H7 (cell line): ENCODE results near the gene ARRDC2. TPM values are rescaled to one million over a fixed set of nuclear protein-coding genes. Genes with fewer than 3 reads are reported as not detected.
"Not testable (repeated sequence)": the region's sequence is repeated elsewhere in the genome, so short reads cannot be mapped to it uniquely, and the experiment has no call there.

Experiments
- DNase-seq: peaks from one replicate; pipeline ENCODE4 v3.0.0; 2012
- H3K27me3 ChIP-seq: 2 replicates; pipeline ENCODE4 v1.6.0; 2011; ENCODE audit warnings: mild to moderate bottlenecking, low read length; ENCODE audit not compliant: control insufficient read depth, insufficient read depth
- H3K36me3 ChIP-seq: replicated peaks from 2 replicates; pipeline ENCODE4 v1.5.1; 2011; ENCODE audit warnings: low read length; ENCODE audit not compliant: control insufficient read depth, insufficient read depth
- H3K4me3 ChIP-seq: 2 replicates; pipeline ENCODE4 v1.5.1; 2011; ENCODE audit warnings: low read depth, mild to moderate bottlenecking, control low read depth, low read length, moderate library complexity; ENCODE audit not compliant: insufficient read depth
- total RNA-seq: library from RNA; depleted of rRNA; stranded (reverse); fragments of >200 nt; shearing (Covaris generic); gene quantifications from 2 replicates; pipeline ENCODE4 v1.2.3, GENCODE V29; 2014

Gene ARRDC2
- total RNA-seq, 1 experiment from 2014 or later, result 4.8 TPM

DNA sequence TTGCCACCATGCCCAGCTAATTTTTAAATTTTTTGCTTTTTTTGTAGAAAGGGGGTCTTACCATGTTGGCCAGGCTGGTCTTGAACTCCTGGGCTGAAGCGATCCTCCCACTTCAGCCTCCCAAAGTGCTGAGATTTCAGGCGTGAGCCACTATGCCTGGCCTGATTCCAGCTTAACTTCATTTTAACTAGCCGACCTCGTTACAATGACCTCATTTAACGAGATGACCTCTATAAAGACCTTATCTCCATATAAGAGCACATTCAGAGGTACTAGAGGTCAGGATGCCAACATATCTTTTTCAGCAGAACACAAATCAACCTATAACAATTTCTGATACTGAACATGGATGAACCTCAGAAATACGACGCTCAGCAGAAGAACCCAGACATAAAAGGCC is 30.5 kb upstream of the ARRDC2 start:
- no peak for DNase-seq
- Histone ChIP-seq H3K27me3 (no peaks in the 10 kb centered on the region), H3K36me3 (no peaks in the 10 kb centered on the region; the same call in 1 of the 2 replicates)

DNA sequence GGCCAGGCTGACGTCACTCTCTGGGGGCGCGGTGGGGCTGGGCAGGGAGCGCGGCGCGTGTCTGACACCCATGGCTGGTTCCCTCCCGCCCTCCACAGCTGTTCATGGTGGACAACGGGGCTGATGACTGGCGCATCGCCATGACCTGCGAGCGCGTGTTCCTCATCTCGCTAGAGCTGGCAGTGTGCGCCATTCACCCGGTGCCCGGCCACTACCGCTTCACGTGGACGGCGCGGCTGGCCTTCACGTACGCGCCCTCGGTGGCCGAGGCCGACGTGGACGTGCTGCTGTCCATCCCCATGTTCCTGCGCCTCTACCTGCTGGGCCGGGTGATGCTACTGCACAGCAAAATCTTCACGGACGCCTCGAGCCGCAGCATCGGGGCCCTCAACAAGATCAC is 26.4 kb upstream of the ARRDC2 start:
- peak; percentile 34 for DNase-seq
- no peaks in the 10 kb centered on the region for H3K36me3 ChIP-seq
- H3K27me3 ChIP-seq, result no peaks in the 10 kb centered on the region

More for the DNA sequence above, 30.5 kb upstream of the ARRDC2 start:
- no peak overlapping the region for H3K4me3 ChIP-seq

DNA sequence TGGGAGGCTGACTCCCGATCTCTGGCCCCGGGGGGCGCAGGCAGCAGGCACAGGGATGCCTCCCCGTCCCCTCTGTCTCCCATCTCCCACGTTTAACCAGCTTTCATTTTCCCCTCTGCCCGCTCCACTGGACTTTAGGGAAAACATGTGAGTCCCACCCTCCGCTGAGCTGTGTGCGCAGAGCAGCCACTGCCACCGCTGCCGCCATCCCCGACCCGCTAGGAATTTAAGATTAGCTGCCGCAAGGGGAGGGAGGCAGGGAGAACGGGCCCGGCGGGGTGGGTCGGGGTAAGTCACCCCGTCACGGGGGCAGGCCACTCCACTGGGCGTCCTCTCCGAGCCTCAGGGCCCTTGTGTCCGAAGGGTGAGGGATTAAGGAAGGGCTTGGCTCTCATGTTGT is 25.5 kb upstream of the ARRDC2 start:
- Histone ChIP-seq H3K4me3 (no peak overlapping the region), H3K27me3 (no peaks in the 10 kb centered on the region), H3K36me3 (no peaks in the 10 kb centered on the region)
- DNase-seq, result no peak

More for the DNA sequence above, 26.4 kb upstream of the ARRDC2 start:
- H3K4me3 ChIP-seq, result no peak overlapping the region

DNA sequence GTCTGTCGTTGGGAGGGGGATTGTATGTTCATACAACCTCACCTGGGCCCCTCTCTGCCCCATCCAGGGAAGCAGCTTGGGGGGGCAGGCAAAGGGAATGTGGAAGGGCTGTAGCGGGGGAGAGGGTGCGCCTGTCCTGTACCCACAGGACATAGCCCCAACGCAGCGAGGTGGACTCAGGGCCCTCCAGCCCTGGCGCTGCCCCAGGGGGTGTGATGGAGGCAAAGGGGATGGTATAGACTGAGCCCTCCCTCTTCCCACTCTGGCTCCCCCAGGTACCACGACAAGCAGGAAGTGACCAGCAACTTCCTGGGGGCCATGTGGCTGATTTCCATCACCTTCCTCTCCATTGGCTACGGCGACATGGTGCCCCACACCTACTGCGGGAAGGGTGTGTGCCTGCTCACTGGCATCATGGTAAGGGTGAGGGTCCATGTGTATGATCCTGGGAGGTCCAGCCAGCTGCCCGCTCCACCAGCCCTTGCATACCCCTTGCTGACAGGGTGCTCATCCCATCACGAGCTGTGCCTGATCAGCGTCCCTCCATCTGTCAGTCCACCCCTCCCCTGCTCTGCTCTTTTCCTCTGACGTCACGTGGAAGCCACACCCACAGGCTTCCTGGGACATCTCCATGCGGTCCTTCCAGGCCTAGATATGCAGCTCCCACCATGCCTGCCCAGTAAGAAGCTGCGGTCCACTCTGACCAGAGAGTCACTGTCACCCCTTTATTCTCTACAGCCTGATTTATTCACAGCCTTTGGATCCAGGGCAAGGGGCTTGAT is 22.7 kb upstream of the ARRDC2 start:
- DNase-seq, result peak; percentile 65
- Histone ChIP-seq H3K4me3 (no peak overlapping the region), H3K36me3 (no peaks in the 10 kb centered on the region), H3K27me3 (no peaks in the 10 kb centered on the region)

DNA sequence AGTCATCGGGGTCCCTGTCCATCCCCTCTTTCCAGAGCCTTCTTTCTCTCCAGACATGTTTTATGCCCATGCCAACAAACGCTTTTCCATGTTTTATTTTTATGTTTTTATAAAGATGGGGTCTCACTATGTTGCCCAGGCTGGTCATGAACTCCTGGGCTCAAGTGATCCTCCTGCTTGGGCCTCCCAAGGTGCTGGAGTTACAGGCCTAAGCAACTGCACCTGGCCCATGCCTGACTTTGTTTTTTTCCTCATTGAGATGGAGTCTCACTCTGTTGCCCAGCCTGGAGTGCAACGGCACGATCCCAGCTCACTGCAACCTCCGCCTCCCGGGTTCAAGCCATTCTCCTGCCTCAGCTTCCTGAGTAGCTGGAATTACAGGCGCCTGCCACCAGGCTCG is 21.4 kb upstream of the ARRDC2 start:
- not testable (repeated sequence) for H3K27me3 ChIP-seq, DNase-seq, H3K4me3 ChIP-seq, H3K36me3 ChIP-seq

DNA sequence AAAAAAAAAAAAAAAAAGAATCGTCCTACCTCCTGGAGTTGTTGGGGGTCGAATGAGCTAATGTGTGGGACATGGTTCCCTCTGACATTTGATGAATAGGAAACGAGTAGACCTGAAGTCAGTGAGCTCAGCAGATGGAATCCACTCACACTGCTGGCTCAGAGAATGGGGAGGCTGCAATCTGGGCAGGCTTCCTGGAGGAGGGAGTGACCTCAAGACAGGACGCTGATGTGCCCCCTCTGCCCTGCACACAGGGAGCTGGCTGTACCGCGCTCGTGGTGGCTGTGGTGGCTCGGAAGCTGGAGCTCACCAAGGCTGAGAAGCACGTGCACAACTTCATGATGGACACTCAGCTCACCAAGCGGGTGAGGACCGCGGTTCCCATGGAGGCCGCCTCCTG is 19.8 kb upstream of the ARRDC2 start:
- no peaks in the 10 kb centered on the region for H3K27me3 ChIP-seq
- H3K36me3 ChIP-seq, result no peaks in the 10 kb centered on the region
- peak; percentile 8 for DNase-seq
- H3K4me3 ChIP-seq, result no peak overlapping the region

DNA sequence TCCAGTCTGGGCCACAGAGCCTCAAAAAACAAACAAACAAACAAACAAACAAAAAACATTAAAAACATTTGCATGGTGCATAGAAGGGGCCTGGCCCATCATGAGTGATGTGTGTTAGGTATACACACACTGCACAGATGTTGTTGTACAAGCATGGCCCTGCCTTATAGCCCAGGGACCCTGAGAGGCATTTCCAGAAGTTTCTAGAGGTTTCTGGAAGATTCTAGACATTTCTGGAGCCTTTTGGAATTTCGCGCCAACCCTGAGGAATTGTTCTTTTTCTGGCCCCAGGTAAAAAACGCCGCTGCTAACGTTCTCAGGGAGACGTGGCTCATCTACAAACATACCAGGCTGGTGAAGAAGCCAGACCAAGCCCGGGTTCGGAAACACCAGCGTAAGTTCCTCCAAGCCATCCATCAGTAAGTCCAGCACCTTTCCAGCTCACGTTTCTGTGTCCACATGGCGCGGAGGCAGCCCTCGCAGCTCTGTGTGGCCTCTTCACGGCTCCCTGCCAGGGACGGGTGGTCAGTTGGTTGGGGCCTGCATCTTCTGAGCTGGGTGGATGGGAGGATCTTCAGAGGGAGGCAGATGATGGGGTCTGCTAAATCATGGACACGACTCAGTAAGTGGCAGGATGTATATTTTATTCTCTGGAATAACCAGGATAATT is 18.4 kb upstream of the ARRDC2 start:
- peak; percentile 14 for DNase-seq
- Histone ChIP-seq H3K27me3 (no peaks in the 10 kb centered on the region), H3K36me3 (no peaks in the 10 kb centered on the region), H3K4me3 (no peak overlapping the region)

DNA sequence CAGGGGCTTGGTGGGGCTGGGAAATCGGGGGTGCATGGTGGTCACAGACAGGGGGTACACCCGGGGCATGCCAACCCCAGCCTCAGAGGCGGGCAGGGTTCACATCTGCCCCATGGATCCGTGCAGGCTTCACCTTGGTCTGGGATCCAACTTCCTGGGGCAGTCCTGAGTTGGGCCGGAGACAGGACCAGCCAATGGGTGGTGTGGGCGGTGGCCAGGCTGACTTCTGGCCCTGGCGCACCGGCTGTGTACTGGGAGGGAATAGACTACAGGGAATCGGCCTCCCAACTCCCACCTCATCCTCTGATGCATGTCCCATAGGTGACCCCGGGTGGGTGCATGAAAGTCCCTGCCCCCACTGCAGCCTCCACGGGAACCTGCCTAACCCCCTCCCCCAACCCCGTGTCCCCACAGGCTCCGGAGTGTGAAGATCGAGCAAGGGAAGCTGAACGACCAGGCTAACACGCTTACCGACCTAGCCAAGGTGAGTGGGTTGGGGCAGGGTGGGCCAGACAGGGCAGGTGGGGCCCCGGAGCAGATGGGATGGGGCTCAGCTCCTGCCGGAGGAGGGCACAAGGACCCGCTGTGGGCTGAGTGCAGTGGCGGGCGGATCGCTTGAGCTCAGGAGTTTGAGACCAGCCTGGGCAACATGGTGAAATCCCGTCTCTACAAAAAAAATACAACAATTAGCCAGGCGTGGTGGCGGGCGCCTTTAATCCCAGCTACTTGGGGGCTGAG is 14.7 kb upstream of the ARRDC2 start:
- no peaks in the 10 kb centered on the region for H3K27me3 ChIP-seq
- no peak overlapping the region for H3K4me3 ChIP-seq
- DNase-seq, result peak; percentile 60
- no peaks in the 10 kb centered on the region for H3K36me3 ChIP-seq

DNA sequence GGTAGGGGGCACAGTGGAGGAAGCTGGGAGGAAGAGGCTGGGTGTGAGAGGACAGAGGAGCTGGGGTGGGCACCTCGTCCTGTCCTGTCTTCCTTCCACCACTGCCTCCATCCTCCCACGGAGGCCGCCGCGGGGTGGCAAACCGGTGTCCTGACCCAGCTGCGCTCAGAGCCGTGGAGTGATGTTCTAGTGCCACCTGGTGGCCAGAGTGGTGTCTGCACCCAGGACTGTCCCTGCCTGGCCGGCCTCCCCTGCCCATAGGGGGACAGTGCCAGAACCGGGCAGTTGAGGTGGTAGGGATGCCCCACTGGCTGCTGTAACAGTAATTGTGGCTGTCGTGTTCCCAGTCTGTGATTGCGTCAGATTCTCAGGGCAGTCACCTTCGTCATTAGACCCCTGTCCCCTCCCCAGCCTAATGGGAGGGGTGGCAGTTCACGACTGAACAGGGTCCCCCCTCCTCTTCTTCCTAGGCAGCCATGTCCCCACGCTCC is 11.1 kb upstream of the ARRDC2 start:
- DNase-seq, result peak; percentile 97
- Histone ChIP-seq H3K36me3 (no peaks in the 10 kb centered on the region), H3K27me3 (peaks cover 23% of the 10 kb centered on the region), H3K4me3 (no peak overlapping the region)

DNA sequence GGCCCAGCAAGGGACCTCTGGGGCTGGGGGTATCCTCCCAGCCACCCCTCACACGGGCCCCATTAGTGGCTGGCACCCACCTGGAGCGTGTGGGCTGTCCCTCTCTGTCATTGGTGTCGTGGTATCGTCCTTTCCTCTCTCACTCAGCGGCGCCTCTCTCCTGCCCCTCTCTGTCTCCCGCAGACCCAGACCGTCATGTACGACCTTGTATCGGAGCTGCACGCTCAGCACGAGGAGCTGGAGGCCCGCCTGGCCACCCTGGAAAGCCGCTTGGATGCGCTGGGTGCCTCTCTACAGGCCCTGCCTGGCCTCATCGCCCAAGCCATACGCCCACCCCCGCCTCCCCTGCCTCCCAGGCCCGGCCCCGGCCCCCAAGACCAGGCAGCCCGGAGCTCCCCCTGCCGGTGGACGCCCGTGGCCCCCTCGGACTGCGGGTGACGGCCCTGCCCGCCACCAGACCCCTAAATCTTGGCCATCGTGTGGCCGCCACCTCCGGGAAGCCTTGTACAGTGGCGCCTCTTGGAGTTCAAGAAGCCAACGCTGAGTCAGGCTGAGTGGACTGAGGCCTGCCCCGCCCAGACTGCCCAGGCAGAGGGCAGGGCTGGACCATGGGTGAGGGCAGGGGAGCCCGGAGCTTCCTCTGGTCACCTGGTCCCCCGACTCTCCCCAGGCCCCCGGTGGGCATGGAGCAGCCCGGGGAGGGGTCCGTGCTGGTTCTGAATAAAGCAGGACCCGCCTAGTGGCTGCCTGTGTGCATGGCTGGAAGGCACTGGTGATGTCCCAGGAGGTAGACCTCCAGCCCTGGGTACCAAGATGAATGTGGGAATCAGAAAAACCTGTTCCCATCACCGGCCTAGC is 9.8 kb upstream of the ARRDC2 start:
- no peaks in the 10 kb centered on the region for H3K36me3 ChIP-seq
- DNase-seq, result peak; percentile 78
- H3K27me3 ChIP-seq, result peaks cover 29% of the 10 kb centered on the region
- H3K4me3 ChIP-seq, result no peak overlapping the region

DNA sequence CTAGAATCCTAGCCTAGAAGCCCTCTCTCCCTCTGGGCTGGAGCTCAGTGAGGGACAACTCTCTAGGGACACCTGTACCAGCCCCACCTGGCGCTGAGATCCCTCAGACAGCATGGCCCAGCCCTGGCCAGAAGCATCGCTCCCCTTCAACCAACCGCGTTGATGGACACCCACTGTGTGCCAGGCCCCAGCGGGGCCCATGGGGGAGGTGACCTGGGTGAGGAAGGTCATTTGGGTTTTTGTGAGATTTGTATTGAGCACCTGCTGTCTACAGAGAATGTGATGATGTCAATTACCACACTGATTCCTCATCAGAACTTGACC is 9.2 kb upstream of the ARRDC2 start:
- H3K4me3 ChIP-seq, result no peak overlapping the region
- no peaks in the 10 kb centered on the region for H3K36me3 ChIP-seq
- H3K27me3 ChIP-seq, result peaks cover 29% of the 10 kb centered on the region
- DNase-seq, result peak; percentile 64

DNA sequence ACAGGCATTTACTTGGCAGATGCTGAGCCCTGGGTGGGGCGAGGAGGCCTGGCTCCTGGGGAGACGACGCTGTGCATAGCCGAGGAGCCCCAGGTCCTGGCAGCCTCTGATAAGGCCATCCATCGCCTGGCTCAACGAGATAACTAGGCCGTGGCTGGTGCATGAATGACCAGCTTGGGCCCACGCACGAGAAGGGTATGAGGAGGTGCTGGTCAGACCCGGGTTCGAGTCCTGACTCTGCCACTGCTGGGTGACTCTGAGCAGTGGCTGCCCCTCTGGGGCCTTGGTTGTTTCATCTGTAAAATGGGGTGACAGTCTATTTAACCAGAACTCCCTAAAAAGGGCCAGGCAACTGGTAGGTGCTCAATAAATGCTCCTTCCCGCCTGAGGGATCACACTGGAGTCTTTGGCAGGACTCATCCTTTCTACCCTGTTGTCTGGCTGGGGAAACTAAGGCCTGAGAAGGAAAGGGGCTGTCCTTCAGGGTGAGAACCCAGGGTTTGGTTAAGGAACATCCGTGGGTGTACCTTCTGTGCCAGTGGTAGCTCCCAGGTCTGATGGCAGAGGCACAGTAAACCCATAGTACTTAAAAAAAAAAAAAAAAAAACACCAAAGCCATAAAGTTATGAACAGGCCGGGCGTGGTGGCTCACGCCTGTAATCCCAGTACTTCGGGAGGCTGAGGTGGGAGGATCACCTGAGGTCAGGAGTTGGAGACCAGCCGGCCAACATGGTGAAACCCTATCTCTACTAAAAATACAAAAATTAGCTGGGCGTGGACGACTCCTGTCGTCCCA is 8.1 kb upstream of the ARRDC2 start:
- Histone ChIP-seq H3K4me3 (no peak overlapping the region), H3K36me3 (no peaks in the 10 kb centered on the region), H3K27me3 (peaks cover 29% of the 10 kb centered on the region)
- peak; percentile 30 for DNase-seq

DNA sequence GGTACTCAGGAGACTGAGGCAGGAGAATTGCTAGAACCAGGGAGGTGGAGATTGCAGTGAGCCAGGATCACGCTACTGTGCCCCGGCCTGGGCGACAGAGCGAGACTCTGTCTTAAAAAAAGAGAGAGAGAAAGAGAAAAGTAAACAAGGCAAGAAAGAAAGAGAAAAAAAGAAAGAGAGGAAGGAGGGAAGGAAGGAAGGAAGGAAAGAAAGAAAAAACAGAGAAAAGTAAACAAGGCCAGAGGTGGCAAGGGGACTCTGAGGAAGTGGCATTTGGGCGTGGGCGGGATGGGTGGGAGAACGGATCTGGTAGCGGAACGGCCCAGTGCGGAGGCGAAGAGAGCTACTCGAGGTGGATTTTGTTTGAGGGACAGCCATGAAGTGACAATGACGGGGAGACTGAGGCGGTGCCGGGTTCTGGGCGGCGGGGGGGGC is 7.5 kb upstream of the ARRDC2 start:
- peak; percentile 77 for DNase-seq
- H3K27me3 ChIP-seq, result peaks cover 29% of the 10 kb centered on the region
- peak overlapping the region; percentile 60 for H3K4me3 ChIP-seq
- no peaks in the 10 kb centered on the region for H3K36me3 ChIP-seq
